HG03378 (cell line): ENCODE data around the gene PLXDC2.
"Not testable (repeated sequence)": the region's sequence is repeated elsewhere in the genome, so short reads cannot be mapped to it uniquely, and the experiment has no call there.

Experiments used
- ATAC-seq: cut with Tn5 transposase; IDR thresholded peaks from one replicate; pipeline ENCODE4 v1.9.1; 2021; ENCODE audit warnings: mild to moderate bottlenecking, moderate library complexity; ENCODE audit not compliant: unreplicated experiment

Gene PLXDC2

GRCh38 chr10:19970256-19970655, 154.0 kb downstream of the PLXDC2 start:
- ATAC-seq: no peak

- no peak for ATAC-seq
Measured at GRCh38 chr10:19970717-19971116, 154.5 kb downstream of the PLXDC2 start.

GRCh38 chr10:19971343-19972052, 155.3 kb downstream of the PLXDC2 start:
- ATAC-seq: no peak

GRCh38 chr10:19974138-19974537, 157.9 kb downstream of the PLXDC2 start:
- no peak for ATAC-seq

- no peak for ATAC-seq
Measured at GRCh38 chr10:19974554-19974953, 158.3 kb downstream of the PLXDC2 start.

GRCh38 chr10:19977097-19977521, 160.9 kb downstream of the PLXDC2 start:
- no peak for ATAC-seq

- no peak for ATAC-seq
Measured at GRCh38 chr10:19979628-19980027, 163.4 kb downstream of the PLXDC2 start.

GRCh38 chr10:19983880-19984565, 167.8 kb downstream of the PLXDC2 start:
- ATAC-seq: no peak

- ATAC-seq: no peak
Measured at GRCh38 chr10:19985745-19986144, 169.5 kb downstream of the PLXDC2 start.

GRCh38 chr10:19986591-19986990, 170.4 kb downstream of the PLXDC2 start:
- ATAC-seq: no peak

GRCh38 chr10:19987931-19988330, 171.7 kb downstream of the PLXDC2 start:
- no peak for ATAC-seq

GRCh38 chr10:19993714-19994315, 177.6 kb downstream of the PLXDC2 start:
- ATAC-seq: peak; percentile 89

- no peak for ATAC-seq
Measured at GRCh38 chr10:19998482-19998881, 182.2 kb downstream of the PLXDC2 start.

- ATAC-seq: no peak
Measured at GRCh38 chr10:19999431-19999830, 183.2 kb downstream of the PLXDC2 start.

GRCh38 chr10:20002026-20002425, 185.8 kb downstream of the PLXDC2 start:
- ATAC-seq: not testable (repeated sequence)

GRCh38 chr10:20002657-20003056, 186.4 kb downstream of the PLXDC2 start:
- no peak for ATAC-seq

- peak; percentile 49 for ATAC-seq
Measured at GRCh38 chr10:20004087-20004523, 187.9 kb downstream of the PLXDC2 start.

- ATAC-seq: no peak
Measured at GRCh38 chr10:20005638-20006037, 189.4 kb downstream of the PLXDC2 start.

GRCh38 chr10:20006169-20006870, 190.1 kb downstream of the PLXDC2 start:
- ATAC-seq: no peak

GRCh38 chr10:20007426-20007825, 191.2 kb downstream of the PLXDC2 start:
- no peak for ATAC-seq

- no peak for ATAC-seq
Measured at GRCh38 chr10:20013991-20014750, 197.9 kb downstream of the PLXDC2 start.
